NB4 (cell line): Measurements from ENCODE around the gene SGMS1.

ENCODE experiments used
- CTCF ChIP-seq: IDR thresholded peaks from one replicate; pipeline ENCODE4 v1.5.1; 2012; ENCODE audit warnings: low read depth, low read length
- MAX ChIP-seq: IDR thresholded peaks from 2 replicates; pipeline ENCODE4 v1.6.1; 2011; ENCODE audit warnings: low read depth, low read length
- MYC ChIP-seq: IDR thresholded peaks from 2 replicates; pipeline ENCODE4 v1.6.1; 2011; ENCODE audit warnings: low read depth, low read length
- POLR2A ChIP-seq: IDR thresholded peaks from 2 replicates; pipeline ENCODE4 v1.6.1; 2011; ENCODE audit warnings: mild to moderate bottlenecking; ENCODE audit not compliant: insufficient read length; ENCODE audit errors: extremely low read depth

- no peak for TF ChIP-seq CTCF
- no peak for TF ChIP-seq POLR2A
- no peak for TF ChIP-seq MAX
- TF ChIP-seq MYC = no peak
Measured at GRCh38 chr10:50658165-50658564, 34.4 kb upstream of the SGMS1 start.
